HG03460 (cell line): ENCODE results near the gene LHFPL6.

Experiments
- ATAC-seq: cut with Tn5 transposase; IDR thresholded peaks from one replicate; pipeline ENCODE4 v1.9.1; 2021; ENCODE audit not compliant: unreplicated experiment

Gene LHFPL6

GRCh38 chr13:39474600-39474999 lies 128.4 kb downstream of the LHFPL6 start:
- no peak for ATAC-seq

- no peak for ATAC-seq
These were observed 133.3 kb downstream of the LHFPL6 start for GRCh38 chr13:39469676-39470075.

- ATAC-seq = no peak
These were observed 134.7 kb downstream of the LHFPL6 start for GRCh38 chr13:39468306-39468705.

GRCh38 chr13:39463611-39464010 lies 139.4 kb downstream of the LHFPL6 start:
- no peak for ATAC-seq

- no peak for ATAC-seq
These were observed 140.1 kb downstream of the LHFPL6 start for GRCh38 chr13:39462906-39463305.

GRCh38 chr13:39462428-39462827 lies 140.6 kb downstream of the LHFPL6 start:
- ATAC-seq = no peak

- no peak for ATAC-seq
These were observed 141.2 kb downstream of the LHFPL6 start for GRCh38 chr13:39461685-39462266.

- ATAC-seq = no peak
These were observed 145.7 kb downstream of the LHFPL6 start for GRCh38 chr13:39457274-39457673.

- ATAC-seq = no peak
These were observed 147.3 kb downstream of the LHFPL6 start for GRCh38 chr13:39455521-39456175.

- no peak for ATAC-seq
These were observed 150.2 kb downstream of the LHFPL6 start for GRCh38 chr13:39452834-39453233.

GRCh38 chr13:39452417-39452816 lies 150.6 kb downstream of the LHFPL6 start:
- no peak for ATAC-seq

- peak; percentile 59 for ATAC-seq
These were observed 151.1 kb downstream of the LHFPL6 start for GRCh38 chr13:39451860-39452301.

- ATAC-seq = no peak
These were observed 151.7 kb downstream of the LHFPL6 start for GRCh38 chr13:39451301-39451700.

GRCh38 chr13:39450176-39450575 lies 152.8 kb downstream of the LHFPL6 start:
- ATAC-seq = no peak

GRCh38 chr13:39448834-39449233 lies 154.2 kb downstream of the LHFPL6 start:
- ATAC-seq = no peak

GRCh38 chr13:39446865-39447264 lies 156.1 kb downstream of the LHFPL6 start:
- no peak for ATAC-seq

- ATAC-seq = no peak
These were observed 158.1 kb downstream of the LHFPL6 start for GRCh38 chr13:39444866-39445265.

GRCh38 chr13:39433651-39434050 lies 169.3 kb downstream of the LHFPL6 start:
- no peak for ATAC-seq

GRCh38 chr13:39432196-39432595 lies 170.8 kb downstream of the LHFPL6 start:
- ATAC-seq = no peak

GRCh38 chr13:39422845-39423565 lies 180.0 kb downstream of the LHFPL6 start:
- ATAC-seq = no peak

GRCh38 chr13:39419876-39420275 lies 183.1 kb downstream of the LHFPL6 start:
- no peak for ATAC-seq

- ATAC-seq = no peak
These were observed 183.9 kb downstream of the LHFPL6 start for GRCh38 chr13:39419068-39419467.
